HL-60 (cell line): Measurements from ENCODE around the gene PRKAG2.

Experiments used
- DNase-seq, 2 experiments: peaks; one replicate each; pipeline ENCODE4 v3.0.0-alpha.2; 2010 to 2020; ENCODE audit warnings: low read depth in 1 of 2, low spot score in 1 of 2
- H3K27ac ChIP-seq: fragments of 250-450 bp; sonication (Bioruptor Pico); replicated peaks from 2 replicates; pipeline ENCODE4 v1.5.1; 2020; ENCODE audit warnings: mild to moderate bottlenecking, moderate library complexity
- H3K27me3 ChIP-seq: fragments of 250-450 bp; sonication (Bioruptor Pico); 2 replicates; pipeline ENCODE4 v1.5.1; 2021; ENCODE audit warnings: mild to moderate bottlenecking, moderate library complexity; ENCODE audit not compliant: insufficient read depth, poor library complexity, severe bottlenecking
- H3K4me3 ChIP-seq: replicated peaks from 2 replicates; pipeline ENCODE4 v1.5.1; 2011; ENCODE audit warnings: mild to moderate bottlenecking, control low read depth, low read length; ENCODE audit not compliant: insufficient read depth
- CTCF ChIP-seq: IDR thresholded peaks from one replicate; pipeline ENCODE4 v1.5.1; 2011; ENCODE audit warnings: low read length, control low read depth, inconsistent platforms; ENCODE audit not compliant: insufficient read depth
- GABPA ChIP-seq: IDR thresholded peaks from 2 replicates; pipeline ENCODE4 v1.6.1; 2012; ENCODE audit warnings: low read depth
- POLR2AphosphoS5 ChIP-seq: IDR thresholded peaks from 2 replicates; pipeline ENCODE4 v1.6.1; 2012; ENCODE audit warnings: low read depth
- REST ChIP-seq: IDR thresholded peaks from 2 replicates; pipeline ENCODE4 v1.6.1; 2012; ENCODE audit warnings: low read depth; ENCODE audit not compliant: insufficient replicate concordance
- SPI1 ChIP-seq: IDR thresholded peaks from 2 replicates; pipeline ENCODE4 v1.6.1; 2012; ENCODE audit warnings: low read depth, mild to moderate bottlenecking, borderline replicate concordance

The PRKAG2 gene

GRCh38 chr7:151729521-151729921 is 147.4 kb downstream of the PRKAG2 start:
- TF ChIP-seq REST (no peak), SPI1 (no peak), POLR2AphosphoS5 (no peak), CTCF (no peak), GABPA (no peak)
- H3K27me3 ChIP-seq, result no peaks in the 10 kb centered on the region
- DNase-seq, result no peak
- H3K4me3 ChIP-seq, result no peak overlapping the region
- H3K27ac ChIP-seq, result no peak overlapping the region

- no peak overlapping the region for H3K27ac ChIP-seq
- TF ChIP-seq POLR2AphosphoS5 (no peak), SPI1 (no peak), REST (no peak), CTCF (no peak), GABPA (no peak)
- H3K4me3 ChIP-seq, result no peak overlapping the region
- no peak for DNase-seq
- no peaks in the 10 kb centered on the region for H3K27me3 ChIP-seq
Measured at GRCh38 chr7:151728746-151729145, 148.2 kb downstream of the PRKAG2 start.

GRCh38 chr7:151728286-151728660 is 148.6 kb downstream of the PRKAG2 start:
- Histone ChIP-seq H3K27me3 (no peaks in the 10 kb centered on the region), H3K27ac (no peak overlapping the region), H3K4me3 (no peak overlapping the region)
- TF ChIP-seq REST (no peak), GABPA (no peak), CTCF (no peak), POLR2AphosphoS5 (no peak), SPI1 (no peak)
- DNase-seq, result no peak
